22Rv1 (cell line): ENCODE results near the gene GAL3ST2.
"Not testable (repeated sequence)": the region's sequence is repeated elsewhere in the genome, so short reads cannot be mapped to it uniquely, and the experiment has no call there.

Experiments
- H3K27ac ChIP-seq: fragments of 450-650 bp; 2 replicates; pipeline ENCODE4 v1.5.1; 2017
- CTCF ChIP-seq: fragments of 450-650 bp; IDR thresholded peaks from 2 replicates; pipeline ENCODE4 v1.5.1; 2017; ENCODE audit warnings: mild to moderate bottlenecking
- ZFX ChIP-seq: fragments of 450-650 bp; IDR thresholded peaks from 2 replicates; pipeline ENCODE4 v1.6.1; 2017; ENCODE audit warnings: antibody characterized with exemption, borderline replicate concordance

Gene GAL3ST2

DNA sequence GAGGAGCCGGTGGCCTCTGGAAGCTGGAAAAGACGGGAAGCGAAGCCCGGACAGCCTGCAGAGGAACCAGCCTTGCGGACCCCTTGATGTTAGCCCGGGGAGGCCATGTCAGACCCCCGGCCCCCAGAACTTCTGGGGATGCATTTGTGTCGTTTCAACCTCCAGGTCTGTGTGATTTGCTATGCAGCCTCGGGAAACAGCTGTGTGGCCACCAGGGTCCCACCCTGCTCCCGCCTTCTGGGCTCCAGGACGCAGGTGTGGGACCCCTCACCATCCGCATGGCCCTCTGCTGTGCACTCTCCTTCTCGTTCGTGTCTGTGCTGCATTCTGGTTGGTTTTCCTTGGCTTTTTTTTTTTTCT is 45.6 kb downstream of the GAL3ST2 start:
- H3K27ac ChIP-seq = no peak overlapping the region
- no peak for TF ChIP-seq CTCF
- TF ChIP-seq ZFX = no peak

DNA sequence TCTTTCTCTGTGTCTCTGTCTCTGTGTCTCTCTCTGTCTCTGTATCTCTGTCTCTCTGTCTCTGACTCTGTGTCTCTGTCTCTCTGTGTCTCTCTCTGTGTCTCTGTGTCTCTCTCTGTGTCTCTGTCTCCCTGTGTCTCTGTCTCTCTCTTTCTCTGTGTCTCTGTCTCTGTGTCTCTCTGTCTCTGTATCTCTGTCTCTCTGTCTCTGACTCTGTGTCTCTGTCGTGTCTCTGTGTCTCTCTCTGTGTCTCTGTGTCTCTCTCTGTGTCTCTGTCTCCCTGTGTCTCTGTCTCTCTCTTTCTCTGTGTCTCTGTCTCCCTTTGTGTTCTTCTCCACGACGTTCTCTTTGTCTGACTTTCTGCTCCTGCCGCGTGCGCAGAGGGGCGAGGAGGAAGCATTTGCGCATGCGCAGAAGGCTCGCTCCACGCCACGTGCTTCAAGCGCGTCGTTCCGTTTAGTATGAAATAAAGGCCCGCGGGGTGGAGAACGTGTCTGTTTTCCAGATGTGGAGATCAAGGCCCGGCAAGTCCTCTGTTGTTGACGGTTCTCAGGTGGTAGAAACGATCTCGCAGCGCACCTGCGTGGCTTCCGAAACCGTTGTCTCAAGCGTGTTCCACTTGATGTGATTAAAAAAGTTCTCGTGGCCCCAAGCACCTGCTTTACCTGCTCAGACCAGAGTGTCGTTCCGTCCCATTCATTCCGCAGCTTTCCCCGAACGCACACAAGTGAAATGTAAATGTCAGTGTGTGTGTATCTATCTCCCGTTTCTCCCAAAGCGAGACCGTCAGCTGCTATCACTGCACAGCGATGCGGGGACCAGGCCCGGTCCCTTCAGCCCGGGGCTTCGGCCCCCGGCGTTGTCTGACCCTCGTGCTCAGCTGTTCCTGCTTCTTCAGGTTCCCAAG is 47.2 kb downstream of the GAL3ST2 start:
- H3K27ac ChIP-seq = not testable (repeated sequence)

- no peak for TF ChIP-seq CTCF
- no peak for TF ChIP-seq ZFX
- H3K27ac ChIP-seq = no peak overlapping the region
Observed at GRCh38 chr2:241827394-241827793, 50.8 kb downstream of the GAL3ST2 start.

GRCh38 chr2:241833101-241833663 is 56.6 kb downstream of the GAL3ST2 start:
- no peak for TF ChIP-seq CTCF
- no peak for TF ChIP-seq ZFX
- H3K27ac ChIP-seq = peak overlapping the region; percentile 34

DNA sequence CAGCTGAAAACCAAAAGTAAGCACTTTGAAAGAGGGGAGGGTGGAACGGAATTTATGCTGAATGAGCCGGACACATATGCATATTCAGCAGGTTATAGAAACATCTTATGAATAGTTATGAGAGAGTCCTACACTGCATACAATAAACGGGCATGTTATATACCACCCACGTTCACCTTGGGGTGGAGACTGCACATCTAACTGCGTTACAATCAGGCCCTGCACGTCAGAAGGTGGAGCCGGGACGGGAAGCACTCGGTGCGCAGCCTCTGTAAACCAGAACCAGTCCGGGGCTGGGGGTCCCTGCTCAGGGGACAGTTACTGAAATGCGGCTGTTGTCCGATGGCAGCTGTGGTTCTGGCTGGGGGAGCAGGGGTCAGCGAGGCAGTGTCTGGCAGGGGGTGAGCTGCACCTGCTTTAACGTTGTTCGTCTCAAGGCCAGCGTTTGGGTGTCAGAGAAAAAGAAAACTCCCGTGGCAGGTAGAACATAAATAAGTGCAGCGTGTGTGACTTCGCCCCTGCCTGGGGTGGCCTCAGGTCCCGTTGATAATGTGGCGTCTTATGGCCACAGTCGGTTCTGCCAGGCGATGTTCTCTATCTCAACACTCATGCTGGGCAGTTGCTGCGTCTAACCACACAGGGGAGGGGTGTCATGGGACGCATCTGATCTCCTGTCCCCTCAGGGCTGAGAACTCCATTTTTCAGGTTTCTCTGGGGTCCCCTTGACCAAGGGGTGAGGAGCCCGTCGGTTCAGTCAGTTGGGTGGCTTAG is 57.3 kb downstream of the GAL3ST2 start:
- H3K27ac ChIP-seq = peak overlapping the region; percentile 34

DNA sequence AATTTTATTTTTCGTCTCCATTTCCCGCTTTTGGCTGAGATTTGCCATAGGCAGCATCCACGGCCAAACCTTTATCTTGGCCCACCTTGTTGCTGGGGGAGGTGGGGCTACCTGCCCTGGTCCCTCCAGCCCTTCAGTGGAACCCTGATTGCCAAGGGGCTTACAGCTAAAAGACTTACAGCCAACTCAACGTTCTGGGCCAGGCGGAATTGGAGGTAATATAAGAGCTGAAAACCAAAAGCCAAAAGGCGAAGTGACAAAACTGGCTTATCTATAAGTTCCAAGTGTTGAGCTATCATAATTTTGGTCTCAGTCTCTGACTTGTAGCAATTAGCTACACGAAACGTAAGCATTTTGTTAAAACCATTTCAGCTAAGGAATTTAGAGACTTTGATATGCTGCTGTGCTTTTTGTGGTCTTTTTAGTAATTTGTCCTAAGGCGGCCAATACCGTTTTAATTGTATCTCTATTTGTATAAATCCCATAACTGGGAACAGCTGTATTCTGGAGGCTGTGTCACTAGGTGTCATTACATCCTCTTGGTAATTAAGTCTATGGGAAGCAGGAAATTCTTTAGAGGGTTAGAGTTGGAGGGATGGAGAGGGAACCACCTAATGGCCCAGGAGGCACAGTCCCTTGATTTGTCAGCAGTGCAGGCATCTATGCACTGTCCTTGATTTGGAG is 58.0 kb downstream of the GAL3ST2 start:
- no peak for TF ChIP-seq ZFX
- no peak for TF ChIP-seq CTCF
- H3K27ac ChIP-seq = no peak overlapping the region

GRCh38 chr2:241835611-241836010 is 59.0 kb downstream of the GAL3ST2 start:
- no peak overlapping the region for H3K27ac ChIP-seq
- no peak for TF ChIP-seq ZFX
- TF ChIP-seq CTCF = no peak

DNA sequence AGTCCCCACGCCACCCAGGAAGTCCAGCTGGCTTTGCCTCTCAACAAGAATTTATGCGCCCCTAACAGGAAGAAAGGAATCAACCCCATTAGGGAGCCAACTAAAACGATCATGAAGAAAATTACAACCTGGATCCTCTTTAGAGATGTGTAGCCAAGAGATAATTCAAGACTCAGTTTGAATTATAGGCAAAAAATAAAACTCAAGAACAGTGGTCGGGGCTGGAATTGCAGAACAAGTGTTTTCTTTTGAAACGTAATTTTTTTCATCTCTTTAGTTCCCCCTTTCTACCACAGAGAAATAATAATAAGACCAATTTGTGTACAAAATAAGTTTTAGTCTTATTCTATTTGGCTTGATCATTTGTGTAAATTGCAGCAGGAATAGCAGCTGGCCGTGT is 59.7 kb downstream of the GAL3ST2 start:
- no peak for TF ChIP-seq ZFX
- TF ChIP-seq CTCF = no peak
- no peak overlapping the region for H3K27ac ChIP-seq
